Measurements from ENCODE around the gene EFNB1.

EFNB1 gene

DNA sequence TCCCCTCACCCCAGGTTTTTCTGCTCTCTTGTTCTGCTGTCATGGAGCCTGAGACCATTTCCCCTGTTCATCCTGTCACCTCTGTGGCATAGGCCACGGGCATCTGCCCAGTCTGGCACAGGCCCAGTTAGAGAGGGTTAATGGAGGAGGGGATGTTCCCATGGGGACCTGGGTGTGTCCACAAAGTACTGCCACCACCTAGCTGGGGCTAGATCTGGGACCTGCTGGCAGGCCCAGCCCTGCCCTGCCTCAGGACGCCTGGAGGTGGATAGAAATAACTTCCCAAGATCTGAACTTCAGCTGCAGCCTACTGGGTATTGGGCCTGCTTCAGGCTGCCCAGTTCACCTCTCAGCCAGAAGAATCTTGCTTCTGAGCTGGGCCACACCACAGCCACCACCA, 13.5 kb downstream of the EFNB1 start:
- Histone ChIP-seq H3K36me3 (ENCODE audit: control insufficient read depth in 5 of 5, insufficient read depth in 5 of 5, low read length in 5 of 5) (peaks cover 0 to 42% (median 34%) of the 10 kb centered on the region in 5 donors), H3K9me3 (ENCODE audit: control insufficient read depth in 5 of 5, low read length in 5 of 5) (no peaks in the 10 kb centered on the region), H3K9ac (ENCODE audit: low read length in 5 of 5) (peak overlapping the region in 1 of 5 donors; percentile 45), H3K4me3 (ENCODE audit: low read depth in 1 of 5, low read length in 5 of 5) (no peak overlapping the region), H3K27me3 (ENCODE audit: control insufficient read depth in 5 of 5, insufficient read depth in 4 of 5, low read length in 5 of 5) (peaks cover 3 to 14% (median 12%) of the 10 kb centered on the region in 5 donors), H3K27ac (ENCODE audit: low read depth, low read length) (peak overlapping the region; percentile 46), H3K4me1 (ENCODE audit: control insufficient read depth in 5 of 5, insufficient read depth in 5 of 5, low read length in 5 of 5) (peaks cover 2 to 64% (median 52%) of the 10 kb centered on the region in 5 donors)

DNA sequence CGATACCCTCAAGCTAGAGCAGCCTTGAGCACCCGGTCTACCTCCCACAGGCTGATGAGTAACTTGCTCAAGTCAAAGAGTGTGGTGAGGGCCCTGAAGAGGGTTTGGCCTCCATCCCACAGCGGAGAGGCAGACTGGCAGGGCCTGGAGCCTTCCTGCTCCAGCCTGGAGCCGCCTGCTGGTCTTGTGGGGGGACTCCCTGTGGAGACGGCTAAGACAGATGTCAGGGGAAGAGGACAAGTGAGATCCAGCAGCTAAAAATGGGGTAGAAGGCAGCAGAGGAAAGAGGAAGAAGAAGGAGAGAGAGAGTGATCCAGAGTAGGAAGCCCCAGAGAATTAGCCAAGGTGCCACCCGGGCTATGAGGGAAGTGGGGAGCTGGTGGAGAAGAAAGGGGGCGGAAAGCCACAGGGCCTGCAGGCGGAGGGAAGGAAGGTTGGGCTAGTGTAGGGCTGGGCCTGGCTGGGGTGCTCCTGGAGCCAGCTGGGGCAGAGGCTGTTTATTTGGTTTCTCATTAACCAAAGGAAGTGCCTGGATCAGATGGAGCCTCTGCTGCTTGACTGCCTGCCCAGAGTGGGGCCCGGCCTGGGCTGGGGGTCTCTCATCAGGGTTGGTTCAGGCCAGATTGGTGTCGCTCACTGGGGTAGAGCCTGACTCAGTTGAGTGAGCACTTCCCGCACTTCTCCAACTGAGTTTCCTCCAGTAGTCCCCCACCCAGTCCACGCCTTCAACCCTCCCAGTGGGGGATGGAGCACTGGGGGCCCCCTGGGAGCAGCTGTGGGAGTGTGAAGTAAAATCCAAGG, 14.2 kb downstream of the EFNB1 start:
- H3K4me3 ChIP-seq (ENCODE audit: low read depth in 1 of 5, low read length in 5 of 5), result no peak overlapping the region
- H3K4me1 ChIP-seq (ENCODE audit: control insufficient read depth in 5 of 5, insufficient read depth in 5 of 5, low read length in 5 of 5), result peaks cover 2 to 61% (median 49%) of the 10 kb centered on the region in 5 donors
- peak overlapping the region; percentile 46 for H3K27ac ChIP-seq (ENCODE audit: low read depth, low read length)
- no peaks in the 10 kb centered on the region for H3K9me3 ChIP-seq (ENCODE audit: control insufficient read depth in 5 of 5, low read length in 5 of 5)
- H3K9ac ChIP-seq (ENCODE audit: low read length in 5 of 5), result no peak overlapping the region
- H3K27me3 ChIP-seq (ENCODE audit: control insufficient read depth in 5 of 5, insufficient read depth in 4 of 5, low read length in 5 of 5), result peaks cover 3 to 16% (median 14%) of the 10 kb centered on the region in 5 donors
- H3K36me3 ChIP-seq (ENCODE audit: control insufficient read depth in 5 of 5, insufficient read depth in 5 of 5, low read length in 5 of 5), result peaks cover 0 to 42% (median 34%) of the 10 kb centered on the region in 5 donors

DNA sequence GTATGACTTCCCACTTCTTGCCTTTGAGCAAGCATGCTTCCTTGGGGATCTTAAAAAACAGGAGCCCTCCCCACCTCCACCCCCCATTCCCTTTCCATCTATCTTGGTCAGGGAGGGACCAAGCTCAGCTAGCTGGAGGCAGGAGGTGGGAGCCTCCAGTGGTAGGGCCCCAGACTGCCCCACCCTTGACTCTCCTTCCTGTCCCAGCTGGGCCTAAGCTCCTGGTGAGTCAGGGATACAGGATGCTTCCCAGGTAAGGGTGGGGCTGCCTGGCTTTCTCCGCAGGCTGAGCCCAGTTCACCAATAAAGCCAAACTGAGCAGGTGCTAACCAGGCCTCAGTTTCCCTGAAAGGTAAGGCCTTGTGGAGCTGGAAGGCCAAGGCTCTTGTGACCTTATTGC, 15.2 kb downstream of the EFNB1 start:
- Histone ChIP-seq H3K27me3 (ENCODE audit: control insufficient read depth in 5 of 5, insufficient read depth in 4 of 5, low read length in 5 of 5) (peaks cover 3 to 17% (median 14%) of the 10 kb centered on the region in 5 donors), H3K9ac (ENCODE audit: low read length in 5 of 5) (no peak overlapping the region), H3K27ac (ENCODE audit: low read depth, low read length) (no peak overlapping the region), H3K4me3 (ENCODE audit: low read depth in 1 of 5, low read length in 5 of 5) (no peak overlapping the region), H3K9me3 (ENCODE audit: control insufficient read depth in 5 of 5, low read length in 5 of 5) (no peaks in the 10 kb centered on the region), H3K4me1 (ENCODE audit: control insufficient read depth in 5 of 5, insufficient read depth in 5 of 5, low read length in 5 of 5) (peaks cover 2 to 53% (median 39%) of the 10 kb centered on the region in 5 donors), H3K36me3 (ENCODE audit: control insufficient read depth in 5 of 5, insufficient read depth in 5 of 5, low read length in 5 of 5) (peaks cover 0 to 35% (median 30%) of the 10 kb centered on the region in 5 donors)

DNA sequence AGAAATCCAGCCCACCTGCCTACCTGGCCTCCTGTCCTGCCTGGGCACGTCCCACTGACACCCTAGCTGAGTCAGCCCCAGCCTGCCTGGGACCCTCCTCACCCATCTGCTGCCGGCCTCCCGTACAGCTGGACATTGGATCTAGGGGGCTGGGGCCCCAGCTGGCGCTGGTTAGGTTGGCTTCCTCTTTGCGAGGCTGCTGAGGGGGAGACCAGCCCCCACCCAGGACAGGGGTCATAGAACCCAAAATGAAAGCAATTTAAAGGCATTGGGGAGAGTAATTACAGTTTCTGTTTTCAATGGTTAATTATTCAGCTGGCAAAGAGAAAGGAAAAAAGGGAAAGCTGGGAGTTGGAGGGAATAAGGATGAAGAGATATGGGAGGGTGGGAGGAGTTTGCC, 15.8 kb downstream of the EFNB1 start:
- Histone ChIP-seq H3K27ac (ENCODE audit: low read depth, low read length) (no peak overlapping the region), H3K9me3 (ENCODE audit: control insufficient read depth in 5 of 5, low read length in 5 of 5) (no peaks in the 10 kb centered on the region), H3K4me1 (ENCODE audit: control insufficient read depth in 5 of 5, insufficient read depth in 5 of 5, low read length in 5 of 5) (peaks cover 2 to 50% (median 38%) of the 10 kb centered on the region in 5 donors), H3K27me3 (ENCODE audit: control insufficient read depth in 5 of 5, insufficient read depth in 4 of 5, low read length in 5 of 5) (peaks cover 3 to 16% (median 14%) of the 10 kb centered on the region in 5 donors), H3K9ac (ENCODE audit: low read length in 5 of 5) (no peak overlapping the region), H3K36me3 (ENCODE audit: control insufficient read depth in 5 of 5, insufficient read depth in 5 of 5, low read length in 5 of 5) (peaks cover 0 to 32% (median 25%) of the 10 kb centered on the region in 5 donors), H3K4me3 (ENCODE audit: low read depth in 1 of 5, low read length in 5 of 5) (no peak overlapping the region)

DNA sequence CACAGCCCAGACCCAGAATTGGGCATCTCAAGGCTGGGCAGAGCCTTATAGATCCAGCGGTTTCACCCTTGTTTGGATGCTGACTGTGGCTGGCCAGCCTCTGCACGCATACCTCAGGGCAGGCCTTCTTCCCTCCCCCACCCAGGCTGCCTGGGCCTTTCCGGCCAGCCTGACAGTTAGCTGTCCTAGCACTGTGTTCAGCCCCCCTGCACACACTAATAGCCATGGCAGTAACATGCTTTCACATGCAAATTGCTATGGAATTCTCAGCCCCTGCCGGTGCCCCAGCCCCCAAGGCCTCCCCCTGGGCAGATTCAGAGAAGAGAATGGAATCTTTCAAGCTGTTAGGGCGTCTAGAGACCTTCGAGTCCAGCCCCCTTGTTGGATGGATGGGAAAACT, 17.7 kb downstream of the EFNB1 start:
- peaks cover 0 to 13% (median 9%) of the 10 kb centered on the region in 5 donors for H3K36me3 ChIP-seq (ENCODE audit: control insufficient read depth in 5 of 5, insufficient read depth in 5 of 5, low read length in 5 of 5)
- H3K4me3 ChIP-seq (ENCODE audit: low read depth in 1 of 5, low read length in 5 of 5), result no peak overlapping the region
- peaks cover 2 to 36% (median 25%) of the 10 kb centered on the region in 5 donors for H3K4me1 ChIP-seq (ENCODE audit: control insufficient read depth in 5 of 5, insufficient read depth in 5 of 5, low read length in 5 of 5)
- no peaks in the 10 kb centered on the region for H3K9me3 ChIP-seq (ENCODE audit: control insufficient read depth in 5 of 5, low read length in 5 of 5)
- peaks cover 3 to 23% (median 14%) of the 10 kb centered on the region in 5 donors for H3K27me3 ChIP-seq (ENCODE audit: control insufficient read depth in 5 of 5, insufficient read depth in 4 of 5, low read length in 5 of 5)
- peak overlapping the region in 1 of 5 donors; percentile 36 for H3K9ac ChIP-seq (ENCODE audit: low read length in 5 of 5)
- H3K27ac ChIP-seq (ENCODE audit: low read depth, low read length), result no peak overlapping the region

DNA sequence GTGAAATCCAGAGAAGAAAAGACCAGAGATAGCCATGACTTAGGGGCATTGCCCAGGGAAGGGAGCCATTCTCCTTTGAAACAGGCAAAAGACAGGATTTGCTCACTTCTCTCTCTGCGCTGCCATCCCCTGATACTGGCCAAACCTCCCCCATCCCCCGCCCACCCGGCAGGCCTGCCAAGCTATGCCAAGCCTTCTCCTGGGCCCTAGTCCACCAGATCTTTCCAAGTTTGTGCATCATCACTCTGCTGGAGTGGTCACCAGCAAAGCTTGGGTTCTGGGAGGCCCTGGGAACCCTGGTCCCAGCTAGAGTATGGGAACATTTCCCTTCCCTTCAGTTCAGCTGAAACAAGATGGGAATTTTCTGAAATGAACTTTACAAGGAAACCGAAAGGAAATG, 18.4 kb downstream of the EFNB1 start:
- H3K4me3 ChIP-seq (ENCODE audit: low read depth in 1 of 5, low read length in 5 of 5), result no peak overlapping the region
- peaks cover under 1 to 30% (median 20%) of the 10 kb centered on the region in 5 donors for H3K4me1 ChIP-seq (ENCODE audit: control insufficient read depth in 5 of 5, insufficient read depth in 5 of 5, low read length in 5 of 5)
- no peak overlapping the region for H3K9ac ChIP-seq (ENCODE audit: low read length in 5 of 5)
- H3K9me3 ChIP-seq (ENCODE audit: control insufficient read depth in 5 of 5, low read length in 5 of 5), result no peaks in the 10 kb centered on the region
- H3K36me3 ChIP-seq (ENCODE audit: control insufficient read depth in 5 of 5, insufficient read depth in 5 of 5, low read length in 5 of 5), result peaks cover 0 to 12% (median 5%) of the 10 kb centered on the region in 5 donors
- no peak overlapping the region for H3K27ac ChIP-seq (ENCODE audit: low read depth, low read length)
- peaks cover 3 to 23% (median 12%) of the 10 kb centered on the region in 5 donors for H3K27me3 ChIP-seq (ENCODE audit: control insufficient read depth in 5 of 5, insufficient read depth in 4 of 5, low read length in 5 of 5)

DNA sequence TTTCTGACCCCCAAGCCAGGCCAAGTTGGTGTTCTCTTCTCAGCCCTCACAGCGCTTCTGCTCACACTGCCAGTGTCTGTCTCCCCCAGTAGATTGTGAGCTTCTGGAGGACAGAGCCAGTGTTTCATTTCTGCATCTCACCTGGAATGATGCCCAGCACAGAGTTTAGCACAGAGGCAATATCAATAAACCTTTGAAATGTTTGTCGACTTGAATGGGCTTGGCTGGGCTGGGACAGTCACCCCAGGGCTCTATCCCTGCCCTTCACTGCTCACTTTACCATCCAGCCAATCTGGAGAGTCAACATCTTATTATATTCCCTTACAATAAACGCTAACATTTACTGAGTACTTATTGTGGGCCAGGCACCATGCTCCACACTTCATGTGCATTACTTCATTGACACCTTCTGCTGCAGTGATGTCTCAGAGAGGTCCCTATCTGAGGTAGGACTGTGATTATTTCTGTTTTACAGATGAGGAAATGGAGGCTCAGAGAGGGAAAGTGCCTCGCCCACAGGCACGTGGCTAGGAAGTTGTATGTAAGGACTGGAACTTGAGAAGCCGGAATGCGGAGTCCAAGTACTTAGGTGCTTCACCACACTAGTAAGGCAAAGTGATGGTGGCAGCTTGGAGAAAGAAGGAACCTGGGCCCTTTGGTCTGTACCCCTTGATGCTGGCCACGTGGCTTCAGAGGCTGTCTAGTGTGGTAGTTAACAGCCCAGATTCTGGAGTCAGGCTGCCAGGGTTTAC, 19.5 kb downstream of the EFNB1 start:
- Histone ChIP-seq H3K36me3 (ENCODE audit: control insufficient read depth in 5 of 5, insufficient read depth in 5 of 5, low read length in 5 of 5) (peaks cover 0 to 10% (median 5%) of the 10 kb centered on the region in 5 donors), H3K4me1 (ENCODE audit: control insufficient read depth in 5 of 5, insufficient read depth in 5 of 5, low read length in 5 of 5) (peaks cover 0 to 18% (median 9%) of the 10 kb centered on the region in 5 donors), H3K4me3 (ENCODE audit: low read depth in 1 of 5, low read length in 5 of 5) (no peak overlapping the region), H3K27me3 (ENCODE audit: control insufficient read depth in 5 of 5, insufficient read depth in 4 of 5, low read length in 5 of 5) (peaks cover 3 to 20% (median 14%) of the 10 kb centered on the region in 5 donors), H3K9ac (ENCODE audit: low read length in 5 of 5) (no peak overlapping the region), H3K27ac (ENCODE audit: low read depth, low read length) (no peak overlapping the region), H3K9me3 (ENCODE audit: control insufficient read depth in 5 of 5, low read length in 5 of 5) (no peaks in the 10 kb centered on the region)

DNA sequence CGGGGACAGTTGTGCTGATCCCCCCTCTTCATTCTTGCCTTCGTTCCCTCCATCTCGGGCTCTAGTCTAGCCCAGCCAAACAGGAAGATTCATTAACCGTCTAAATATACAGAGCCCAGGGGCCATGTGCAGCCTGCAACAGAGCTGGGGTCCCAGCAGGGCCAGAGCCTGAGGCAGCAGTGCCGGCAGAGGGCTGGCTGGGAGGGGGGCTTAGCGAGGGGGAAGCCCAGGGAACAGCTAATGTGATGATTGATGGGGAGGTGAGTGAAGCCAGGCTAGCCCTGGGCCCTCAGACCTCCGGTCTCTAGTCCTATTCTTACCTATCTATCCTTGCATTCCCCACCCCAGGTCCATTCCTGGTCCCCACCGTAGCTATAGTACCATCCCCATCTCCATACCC, 22.3 kb downstream of the EFNB1 start:
- Histone ChIP-seq H3K9me3 (ENCODE audit: control insufficient read depth in 5 of 5, low read length in 5 of 5) (no peaks in the 10 kb centered on the region), H3K4me3 (ENCODE audit: low read depth in 1 of 5, low read length in 5 of 5) (no peak overlapping the region), H3K27me3 (ENCODE audit: control insufficient read depth in 5 of 5, insufficient read depth in 4 of 5, low read length in 5 of 5) (peaks cover 0 to 15% (median 6%) of the 10 kb centered on the region in 5 donors), H3K4me1 (ENCODE audit: control insufficient read depth in 5 of 5, insufficient read depth in 5 of 5, low read length in 5 of 5) (peaks cover 0 to 6% (median 5%) of the 10 kb centered on the region in 5 donors), H3K9ac (ENCODE audit: low read length in 5 of 5) (no peak overlapping the region), H3K36me3 (ENCODE audit: control insufficient read depth in 5 of 5, insufficient read depth in 5 of 5, low read length in 5 of 5) (no peaks in the 10 kb centered on the region), H3K27ac (ENCODE audit: low read depth, low read length) (no peak overlapping the region)

DNA sequence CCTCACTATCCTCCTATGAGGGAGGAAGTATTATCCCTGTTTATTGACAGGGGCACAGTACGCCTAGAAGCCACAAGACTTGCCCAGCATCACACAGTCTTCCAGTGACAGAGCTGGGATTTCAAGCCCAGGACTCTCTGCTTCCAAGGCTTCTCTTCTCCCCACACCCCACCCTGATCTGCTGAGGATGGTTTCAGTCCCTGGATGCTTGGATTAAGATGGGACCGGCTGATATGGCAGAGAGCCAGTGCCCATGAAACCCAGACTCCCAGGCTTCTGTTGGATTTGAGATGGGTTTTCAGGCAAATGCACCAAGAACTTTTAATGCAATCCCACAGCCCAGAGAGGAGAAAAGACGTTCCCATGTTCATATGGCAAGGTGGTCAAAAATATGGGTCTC, 23.2 kb downstream of the EFNB1 start:
- peaks cover 0 to 5% (median 0%) of the 10 kb centered on the region in 5 donors for H3K4me1 ChIP-seq (ENCODE audit: control insufficient read depth in 5 of 5, insufficient read depth in 5 of 5, low read length in 5 of 5)
- no peak overlapping the region for H3K9ac ChIP-seq (ENCODE audit: low read length in 5 of 5)
- H3K27ac ChIP-seq (ENCODE audit: low read depth, low read length), result no peak overlapping the region
- H3K9me3 ChIP-seq (ENCODE audit: control insufficient read depth in 5 of 5, low read length in 5 of 5), result no peaks in the 10 kb centered on the region
- H3K36me3 ChIP-seq (ENCODE audit: control insufficient read depth in 5 of 5, insufficient read depth in 5 of 5, low read length in 5 of 5), result no peaks in the 10 kb centered on the region
- H3K27me3 ChIP-seq (ENCODE audit: control insufficient read depth in 5 of 5, insufficient read depth in 4 of 5, low read length in 5 of 5), result peaks cover 0 to 15% (median 6%) of the 10 kb centered on the region in 5 donors
- H3K4me3 ChIP-seq (ENCODE audit: low read depth in 1 of 5, low read length in 5 of 5), result no peak overlapping the region

All from subcutaneous abdominal adipose tissue (tissue), 5 donors.